ENCODE results near the gene OR1M1. TPM values are rescaled to one million over a fixed set of nuclear protein-coding genes. Genes with fewer than 3 reads are reported as not detected.

Gene OR1M1
- total RNA-seq, 3 donors from 2014 or later (not counting 1 experiment from before 2014, with no cell fraction given): not detected

DNA sequence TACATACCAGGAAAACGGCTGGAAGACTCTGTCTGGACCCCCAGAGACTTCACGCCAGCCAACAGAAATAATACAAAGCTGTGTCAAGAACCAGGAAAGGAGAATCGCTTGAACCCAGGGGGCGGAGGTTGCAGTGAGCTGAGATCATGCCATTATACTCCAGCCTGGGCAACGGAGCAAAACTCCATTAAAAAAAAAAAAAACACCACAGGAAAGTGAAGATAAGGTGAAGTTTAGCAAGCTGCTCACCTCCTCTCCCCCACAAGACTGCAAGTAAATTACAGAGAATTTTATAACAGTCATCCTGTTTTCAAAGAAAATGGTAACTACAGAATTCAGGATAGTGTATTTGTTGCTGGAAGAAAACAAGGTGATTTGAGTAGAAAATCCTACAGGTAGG is 29.7 kb downstream of the OR1M1 start:
- 79% methylated on average over 4 of the region's 5 CpGs for WGBS (ENCODE audit: insufficient coverage)
- Histone ChIP-seq H3K9me3 (ENCODE audit: control insufficient read depth, insufficient read depth, low read length) (no peaks in the 10 kb centered on the region), H3K36me3 (ENCODE audit: control insufficient read depth, insufficient read depth, low read length) (no peaks in the 10 kb centered on the region), H3K27ac (ENCODE audit: low read length) (no peak overlapping the region), H3K27me3 (ENCODE audit: control insufficient read depth, insufficient read depth, low read length) (peaks cover 2% of the 10 kb centered on the region), H3K4me3 (ENCODE audit: low read length) (no peak overlapping the region), H3K4me1 (ENCODE audit: control insufficient read depth, insufficient read depth, low read length) (no peaks in the 10 kb centered on the region)
- Mint-ChIP-seq H3K9me3 (no peaks in the 10 kb centered on the region), H3K36me3 (no peaks in the 10 kb centered on the region), H3K27ac (no peak overlapping the region), H3K4me3 (no peak overlapping the region), H3K27me3 (ENCODE audit: low read depth in 2 of 2) (peaks cover 14 to 21% of the 10 kb centered on the region in 2 donors), H3K4me1 (no peaks in the 10 kb centered on the region)
- ATAC-seq (no peak), DNase-seq (no peak)
- no peak for TF ChIP-seq CTCF (IDR thresholded peaks at IDR 0.05)
- intact Hi-C loops (cut with micrococcal nuclease): no loop called here

- WGBS (ENCODE audit: insufficient coverage): 78% methylated on average over 1 of the region's 1 CpG
- ATAC-seq: no peak
Measured at GRCh38 chr19:9126900-9127405, 40.1 kb downstream of the OR1M1 start, which contains the start of gene OR7G3. OR7G3 (minus strand) TSS chr19:9126950; CDS start chr19:9126950, 0 bp downstream.

DNA sequence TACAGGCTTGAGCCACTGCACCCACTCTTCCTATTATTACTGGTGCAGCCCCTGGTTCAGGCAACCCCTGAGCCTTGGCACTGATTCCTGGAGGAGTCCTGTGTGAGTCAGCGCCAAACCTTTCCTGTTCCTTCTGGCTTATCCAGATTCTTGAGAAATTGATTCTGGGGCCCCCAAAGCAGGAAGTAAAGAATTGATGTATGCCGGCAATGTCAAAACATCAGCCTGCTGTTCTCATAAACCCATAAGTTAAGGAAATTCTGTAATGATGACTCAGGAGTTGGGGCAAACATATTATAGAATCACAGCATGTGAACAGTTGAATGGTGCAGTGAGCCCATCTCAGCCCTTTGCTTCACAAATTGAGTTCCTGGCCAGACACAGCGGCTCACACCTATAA is 41.3 kb downstream of the OR1M1 start:
- Mint-ChIP-seq H3K9me3 (no peaks in the 10 kb centered on the region), H3K4me3 (no peak overlapping the region), H3K36me3 (no peaks in the 10 kb centered on the region), H3K27me3 (ENCODE audit: low read depth in 2 of 2) (peaks cover 15 to 27% of the 10 kb centered on the region in 2 donors), H3K4me1 (peaks cover 0 to 8% of the 10 kb centered on the region in 2 donors), H3K27ac (no peak overlapping the region)
- no peak for ATAC-seq
- intact Hi-C loops (cut with micrococcal nuclease): no loop called here
- WGBS (ENCODE audit: insufficient coverage): 44% methylated on average over 3 of the region's 3 CpGs
- TF ChIP-seq CTCF (IDR thresholded peaks at IDR 0.05): no peak
- Histone ChIP-seq H3K4me1 (ENCODE audit: control insufficient read depth, insufficient read depth, low read length) (no peaks in the 10 kb centered on the region), H3K36me3 (ENCODE audit: control insufficient read depth, insufficient read depth, low read length) (no peaks in the 10 kb centered on the region), H3K27me3 (ENCODE audit: control insufficient read depth, insufficient read depth, low read length) (peaks cover 4% of the 10 kb centered on the region), H3K4me3 (ENCODE audit: low read length) (no peak overlapping the region), H3K9me3 (ENCODE audit: control insufficient read depth, insufficient read depth, low read length) (no peaks in the 10 kb centered on the region), H3K27ac (ENCODE audit: low read length) (no peak overlapping the region)
- no peak for DNase-seq

More at GRCh38 chr19:9126900-9127405, 40.1 kb downstream of the OR1M1 start, which contains the start of gene OR7G3:
- Histone ChIP-seq H3K36me3 (ENCODE audit: control insufficient read depth, insufficient read depth, low read length) (no peaks in the 10 kb centered on the region), H3K9me3 (ENCODE audit: control insufficient read depth, insufficient read depth, low read length) (no peaks in the 10 kb centered on the region), H3K27me3 (ENCODE audit: control insufficient read depth, insufficient read depth, low read length) (peaks cover 4% of the 10 kb centered on the region), H3K27ac (ENCODE audit: low read length) (no peak within 1 kb of the TSS), H3K4me3 (ENCODE audit: low read length) (no peak within 1 kb of the TSS), H3K4me1 (ENCODE audit: control insufficient read depth, insufficient read depth, low read length) (no peaks in the 10 kb centered on the region)
- no peaks in the 10 kb centered on the region for H3K36me3 Mint-ChIP-seq
- H3K27me3 Mint-ChIP-seq (ENCODE audit: low read depth in 2 of 2): peaks cover 15 to 29% of the 10 kb centered on the region in 2 donors
- no peak within 1 kb of the TSS for H3K27ac Mint-ChIP-seq
- intact Hi-C loops (cut with micrococcal nuclease): no loop called here
- H3K4me1 Mint-ChIP-seq: peaks cover 0 to 8% of the 10 kb centered on the region in 2 donors
- no peak for DNase-seq
- no peak within 1 kb of the TSS for H3K4me3 Mint-ChIP-seq
- no peaks in the 10 kb centered on the region for H3K9me3 Mint-ChIP-seq
- no peak for TF ChIP-seq CTCF (IDR thresholded peaks at IDR 0.05)

DNA sequence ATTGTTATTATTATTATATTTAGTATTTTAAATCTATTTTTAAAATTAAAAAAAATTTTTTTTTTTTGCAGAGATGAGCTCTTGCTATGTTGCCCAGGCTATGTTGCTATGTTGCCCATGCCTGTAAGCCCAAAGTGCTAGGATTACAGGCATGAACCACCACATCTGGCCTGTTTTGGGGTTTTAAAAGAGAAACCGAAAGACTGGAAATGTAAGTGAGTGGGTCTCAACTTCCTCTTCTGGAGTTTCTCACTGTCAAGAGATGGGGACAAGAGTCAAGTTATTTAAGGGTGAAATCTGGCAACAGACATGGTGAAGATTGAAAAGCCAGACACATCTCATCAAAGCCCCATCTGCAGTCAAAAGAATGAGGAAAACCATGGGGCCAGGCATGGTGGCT is 44.1 kb downstream of the OR1M1 start:
- H3K4me3 Mint-ChIP-seq: no peak overlapping the region
- intact Hi-C loops (cut with micrococcal nuclease): no loop called here
- Histone ChIP-seq H3K36me3 (ENCODE audit: control insufficient read depth, insufficient read depth, low read length) (no peaks in the 10 kb centered on the region), H3K9me3 (ENCODE audit: control insufficient read depth, insufficient read depth, low read length) (no peaks in the 10 kb centered on the region), H3K27me3 (ENCODE audit: control insufficient read depth, insufficient read depth, low read length) (peaks cover 4% of the 10 kb centered on the region), H3K27ac (ENCODE audit: low read length) (no peak overlapping the region), H3K4me3 (ENCODE audit: low read length) (no peak overlapping the region), H3K4me1 (ENCODE audit: control insufficient read depth, insufficient read depth, low read length) (no peaks in the 10 kb centered on the region)
- no peaks in the 10 kb centered on the region for H3K9me3 Mint-ChIP-seq
- H3K27ac Mint-ChIP-seq: peak overlapping the region in 1 of 2 donors; percentile 19
- 0% methylated on average over 1 of the region's 1 CpG for WGBS (ENCODE audit: insufficient coverage)
- DNase-seq (no peak), ATAC-seq (no peak)
- H3K27me3 Mint-ChIP-seq (ENCODE audit: low read depth in 2 of 2): peaks cover 17 to 20% of the 10 kb centered on the region in 2 donors
- TF ChIP-seq CTCF (IDR thresholded peaks at IDR 0.05): no peak
- peaks cover 0 to 8% of the 10 kb centered on the region in 2 donors for H3K4me1 Mint-ChIP-seq
- H3K36me3 Mint-ChIP-seq: no peaks in the 10 kb centered on the region
